H1 (cell line): ENCODE results near the gene DNAL4. TPM values are rescaled to one million over a fixed set of nuclear protein-coding genes. Genes with fewer than 3 reads are reported as not detected.
A peak's percentile ranks its signal among the peaks of the same experiment; 100 is the strongest.

Source experiments
- CTCF ChIA-PET: fragments of 300-600 bp; sonication (Branson Sonifier 250); formaldehyde crosslinking; loops from one replicate; lab custom pipeline; 2021; ENCODE audit not compliant: partially characterized antibody; lab: Charles Lee
- POLR2A ChIA-PET: fragments of 300-600 bp; sonication (Branson Sonifier 250); formaldehyde crosslinking; loops from one replicate; lab custom pipeline; 2021; ENCODE audit warnings: inconsistent platforms; ENCODE audit not compliant: partially characterized antibody; lab: Charles Lee
- DNase-seq, 2 experiments: peaks; one replicate each; pipeline versions ENCODE4 v3.0.0 to v3.0.0-alpha.2; 2010 to 2022; ENCODE audit warnings: low spot score in 2 of 2, low read depth in 1 of 2, mixed read lengths in 1 of 2
- FAIRE-seq: peaks from 2 replicates; lab custom pipeline; 2011; peaks lifted over from hg19 to GRCh38; lab: Jason Lieb, UNC
- H2AFZ ChIP-seq: 2 replicates; pipeline ENCODE4 v1.8.1; 2012; ENCODE audit warnings: low read length, inconsistent platforms
- H2AK5ac ChIP-seq: 2 replicates; pipeline ENCODE4 v1.6.1; 2013; ENCODE audit warnings: low read depth, low read length
- H2BK120ac ChIP-seq: replicated peaks from 2 replicates; pipeline ENCODE3; 2013; ENCODE audit warnings: low read depth, low read length, inconsistent platforms
- H2BK12ac ChIP-seq: 2 replicates; pipeline ENCODE4 v1.6.1; 2013; ENCODE audit warnings: low read depth, low read length
- H2BK15ac ChIP-seq: 2 replicates; pipeline ENCODE4 v1.6.1; 2013; ENCODE audit warnings: low read length
- H2BK20ac ChIP-seq: 2 replicates; pipeline ENCODE4 v1.6.1; 2013; ENCODE audit warnings: low read length
- H2BK5ac ChIP-seq: 2 replicates; pipeline ENCODE4 v1.6.1; 2013; ENCODE audit warnings: low read depth, low read length
- H3K14ac ChIP-seq: 2 replicates; pipeline ENCODE4 v1.6.1; 2013; ENCODE audit warnings: inconsistent platforms; ENCODE audit not compliant: insufficient read length
- H3K18ac ChIP-seq: 2 replicates; pipeline ENCODE4 v1.6.1; 2013; ENCODE audit warnings: low read length; ENCODE audit errors: extremely low read depth
- H3K23ac ChIP-seq: 2 replicates; pipeline ENCODE4 v1.6.1; 2013; ENCODE audit warnings: inconsistent platforms; ENCODE audit not compliant: insufficient read length
- H3K23me2 ChIP-seq: 2 replicates; pipeline ENCODE4 v1.6.1; 2013; ENCODE audit warnings: low read depth, low read length
- H3K27ac ChIP-seq: 2 replicates; pipeline ENCODE4 v1.6.1; 2011; ENCODE audit warnings: low read depth, low read length, inconsistent platforms
- H3K27me3 ChIP-seq, 4 experiments: replicated peaks in 1 of 4; 1 replicate in 1 of 4; 2 replicates in 3 of 4; pipeline versions ENCODE4 v1.6.1 to v1.8.1; 2011 to 2013; ENCODE audit warnings: low read length in 3 of 4, mild to moderate bottlenecking in 3 of 4, inconsistent platforms in 2 of 4, mixed read lengths in 2 of 4, moderate library complexity in 1 of 4; ENCODE audit not compliant: control insufficient read depth in 3 of 4, insufficient read depth in 3 of 4; ENCODE audit errors: extremely low read depth in 1 of 4
- H3K36me3 ChIP-seq, 4 experiments: 2 replicates each; pipeline versions ENCODE4 v1.6.1 to v1.8.1; 2011 to 2013; ENCODE audit warnings: mild to moderate bottlenecking in 4 of 4, low read length in 3 of 4, moderate library complexity in 2 of 4, control low read depth in 1 of 4, inconsistent platforms in 1 of 4; ENCODE audit not compliant: insufficient read depth in 4 of 4, control insufficient read depth in 2 of 4
- H3K4ac ChIP-seq: replicated peaks from 2 replicates; pipeline ENCODE3; 2013; ENCODE audit warnings: low read length, low read depth, mixed read lengths, inconsistent platforms; ENCODE audit not compliant: insufficient read length
- H3K4me1 ChIP-seq, 4 experiments: replicated peaks in 1 of 4; 1 replicate in 1 of 4; 2 replicates in 3 of 4; pipeline versions ENCODE4 v1.6.1 to v1.8.1; 2011 to 2013; ENCODE audit warnings: low read length in 3 of 4, inconsistent platforms in 2 of 4, mixed read lengths in 1 of 4; ENCODE audit not compliant: insufficient read depth in 4 of 4, control insufficient read depth in 3 of 4
- H3K4me2 ChIP-seq, 2 experiments: 2 replicates each; pipeline versions ENCODE4 v1.6.1 to v1.8.1; 2011 to 2013; ENCODE audit warnings: low read depth in 2 of 2, low read length in 2 of 2, control low read depth in 1 of 2, inconsistent platforms in 1 of 2, mild to moderate bottlenecking in 1 of 2; ENCODE audit not compliant: insufficient read depth in 1 of 2
- H3K4me3 ChIP-seq, 4 experiments: fragments of 200-600, 300-600 bp in 1 of 4; sonication (generic), shearing (Covaris generic), sonication (Bioruptor Twin) in 1 of 4; 2 replicates each; pipeline versions ENCODE4 v1.5.1 to v1.8.1; 2011 to 2016; ENCODE audit warnings: low read length in 4 of 4, low read depth in 3 of 4, control low read depth in 2 of 4, inconsistent platforms in 2 of 4, mild to moderate bottlenecking in 2 of 4, mixed read lengths in 1 of 4, moderate library complexity in 1 of 4; ENCODE audit not compliant: insufficient read depth in 2 of 4; ENCODE audit errors: extremely low read depth in 1 of 4
- H3K56ac ChIP-seq: replicated peaks from 2 replicates; pipeline ENCODE3; 2013; ENCODE audit warnings: low read depth, mild to moderate bottlenecking, mixed read lengths, low read length, inconsistent platforms; ENCODE audit not compliant: insufficient read length
- H3K79me1 ChIP-seq: 2 replicates; pipeline ENCODE4 v1.6.1; 2013; ENCODE audit warnings: low read depth, low read length, control low read depth
- H3K79me2 ChIP-seq, 2 experiments: 2 replicates each; pipeline versions ENCODE4 v1.6.1 to v1.8.1; 2012 to 2013; ENCODE audit warnings: low read length in 2 of 2, mild to moderate bottlenecking in 2 of 2, inconsistent platforms in 1 of 2; ENCODE audit not compliant: insufficient read depth in 2 of 2, control insufficient read depth in 1 of 2
- H3K9ac ChIP-seq, 4 experiments: replicated peaks in 1 of 4; 1 replicate in 1 of 4; 2 replicates in 3 of 4; pipeline versions ENCODE4 v1.6.1 to v1.8.1; 2011 to 2013; ENCODE audit warnings: low read depth in 3 of 4, low read length in 3 of 4, control low read depth in 2 of 4, mild to moderate bottlenecking in 2 of 4, moderate library complexity in 2 of 4, inconsistent platforms in 1 of 4; ENCODE audit errors: extremely low read depth in 1 of 4
- H3K9me3 ChIP-seq, 2 experiments: 2 replicates each; pipeline versions ENCODE4 v1.6.1 to v1.8.1; 2012 to 2013; ENCODE audit warnings: mild to moderate bottlenecking in 2 of 2, moderate library complexity in 2 of 2, control low read depth in 1 of 2, inconsistent platforms in 1 of 2, low read depth in 1 of 2, low read length in 1 of 2, mixed read lengths in 1 of 2; ENCODE audit not compliant: insufficient read depth in 2 of 2
- H4K20me1 ChIP-seq, 2 experiments: replicated peaks in 1 of 2; 2 replicates each; pipeline versions ENCODE3 to v1.8.1; 2011 to 2013; ENCODE audit warnings: inconsistent platforms in 2 of 2, low read length in 2 of 2, mild to moderate bottlenecking in 1 of 2; ENCODE audit not compliant: insufficient read depth in 2 of 2, control insufficient read depth in 1 of 2
- H4K5ac ChIP-seq: 2 replicates; pipeline ENCODE4 v1.6.1; 2013; ENCODE audit warnings: low read length, low read depth, mixed read lengths, inconsistent platforms; ENCODE audit not compliant: insufficient read length
- H4K8ac ChIP-seq: 2 replicates; pipeline ENCODE4 v1.8.0; 2013; ENCODE audit warnings: mild to moderate bottlenecking, moderate library complexity, low read length, inconsistent platforms; ENCODE audit not compliant: insufficient read depth; ENCODE audit errors: extremely low read depth
- H4K91ac ChIP-seq: replicated peaks from 2 replicates; pipeline ENCODE3; 2013; ENCODE audit warnings: low read length, mixed read lengths, inconsistent platforms; ENCODE audit not compliant: insufficient read length
- CBX5 ChIP-seq: fragments of 300-800, 300-1000 bp; sonication (generic); IDR thresholded peaks from 2 replicates; pipeline ENCODE4 v1.7.1; 2016; ENCODE audit warnings: antibody characterized with exemption, low read length, low read depth
- CBX8 ChIP-seq: fragments of 300-800, 300-1000 bp; sonication (generic); IDR thresholded peaks from 2 replicates; pipeline ENCODE4 v1.7.1; 2016; ENCODE audit warnings: low read depth, low read length, borderline replicate concordance
- EGR1 ChIP-seq: IDR thresholded peaks from 2 replicates; pipeline ENCODE4 v1.6.1; 2011; ENCODE audit warnings: low read depth, low read length, borderline replicate concordance
- KDM1A ChIP-seq: fragments of 200-600, 300-600 bp; sonication (generic); IDR thresholded peaks from 2 replicates; pipeline ENCODE4 v1.7.1; 2016; ENCODE audit warnings: mild to moderate bottlenecking, low read length, borderline replicate concordance
- KDM5A ChIP-seq: fragments of 200-600 bp; IDR thresholded peaks from 2 replicates; pipeline ENCODE4 v1.7.1; 2012; ENCODE audit warnings: mild to moderate bottlenecking, low read length, inconsistent platforms, mixed read lengths
- NANOG ChIP-seq: IDR thresholded peaks from 2 replicates; pipeline ENCODE4 v1.6.1; 2011; ENCODE audit warnings: low read length, low read depth, mild to moderate bottlenecking, inconsistent platforms; ENCODE audit not compliant: insufficient read depth, poor library complexity, severe bottlenecking
- NRF1 ChIP-seq: IDR thresholded peaks from 2 replicates; pipeline ENCODE4 v1.6.1; 2011; ENCODE audit warnings: mild to moderate bottlenecking, low read depth, low read length, improper control_type of control experiment
- POLR2AphosphoS5 ChIP-seq: IDR thresholded peaks from 2 replicates; pipeline ENCODE4 v1.6.1; 2011; ENCODE audit warnings: low read depth, low read length
- RFX5 ChIP-seq: IDR thresholded peaks from 2 replicates; pipeline ENCODE4 v1.6.1; 2011; ENCODE audit warnings: low read depth, low read length, improper control_type of control experiment, borderline replicate concordance
- SIRT6 ChIP-seq: IDR thresholded peaks from one replicate; pipeline ENCODE4 v1.7.1; 2012; ENCODE audit warnings: low read length, inconsistent platforms
- TBP ChIP-seq: IDR thresholded peaks from 2 replicates; pipeline ENCODE4 v1.6.1; 2011; ENCODE audit warnings: low read depth, low read length, improper control_type of control experiment
- ZNF274 ChIP-seq: IDR thresholded peaks from 2 replicates; pipeline ENCODE4 v1.7.0; 2012; ENCODE audit warnings: low read length, borderline replicate concordance; ENCODE audit errors: extremely low read depth
- WGBS, 2 experiments: shearing (Covaris generic) in 1 of 2; methylation state at CpG; one replicate each; pipeline versions ENCODE4 v1.1.6 to v1.1.7; 2013 to 2015; ENCODE audit warnings: low lambda C conversion rate in 2 of 2, mixed read lengths in 2 of 2, inconsistent platforms in 1 of 2, low coverage in 1 of 2, missing lambda C conversion rate in 1 of 2; ENCODE audit not compliant: insufficient replicate concordance in 2 of 2, insufficient coverage in 1 of 2, insufficient read length in 1 of 2; ENCODE audit errors: extremely low coverage in 1 of 2, missing lambda C conversion rate in 1 of 2; 5-methylcytosine and 5-hydroxymethylcytosine counted together
- polyA plus RNA-seq, 7 experiments: library from polyadenylated mRNA; depleted of rRNA in 3 of 7; stranded (reverse) in 5 of 7; unstranded in 2 of 7; fragments of >200 nt in 5 of 7; fragments of 200-250 nt in 2 of 7; gene quantifications; 1 replicate in 5 of 7; 2 replicates in 1 of 7; 4 replicates in 1 of 7; pipeline versions ENCODE4 v1.2.1 to v1.2.3, GENCODE V29; 2011 to 2013; ENCODE audit warnings: missing spikeins in 2 of 7, mixed read lengths in 2 of 7
- total RNA-seq: library from RNA; stranded (reverse); fragmentation: NEBNext Ultra II Directional; extraction: Animal tissue kit (Norgen Biotek cat#: 25700); gene quantifications from 2 replicates; pipeline ENCODE4 v1.2.1, GENCODE V29; 2021

DNAL4 gene
- total and polyA plus RNA-seq, 2 of the 8 experiments (the other 6 are each of a cell fraction or from before 2014, with no cell fraction given): 8.8 to 14.0 TPM

DNA sequence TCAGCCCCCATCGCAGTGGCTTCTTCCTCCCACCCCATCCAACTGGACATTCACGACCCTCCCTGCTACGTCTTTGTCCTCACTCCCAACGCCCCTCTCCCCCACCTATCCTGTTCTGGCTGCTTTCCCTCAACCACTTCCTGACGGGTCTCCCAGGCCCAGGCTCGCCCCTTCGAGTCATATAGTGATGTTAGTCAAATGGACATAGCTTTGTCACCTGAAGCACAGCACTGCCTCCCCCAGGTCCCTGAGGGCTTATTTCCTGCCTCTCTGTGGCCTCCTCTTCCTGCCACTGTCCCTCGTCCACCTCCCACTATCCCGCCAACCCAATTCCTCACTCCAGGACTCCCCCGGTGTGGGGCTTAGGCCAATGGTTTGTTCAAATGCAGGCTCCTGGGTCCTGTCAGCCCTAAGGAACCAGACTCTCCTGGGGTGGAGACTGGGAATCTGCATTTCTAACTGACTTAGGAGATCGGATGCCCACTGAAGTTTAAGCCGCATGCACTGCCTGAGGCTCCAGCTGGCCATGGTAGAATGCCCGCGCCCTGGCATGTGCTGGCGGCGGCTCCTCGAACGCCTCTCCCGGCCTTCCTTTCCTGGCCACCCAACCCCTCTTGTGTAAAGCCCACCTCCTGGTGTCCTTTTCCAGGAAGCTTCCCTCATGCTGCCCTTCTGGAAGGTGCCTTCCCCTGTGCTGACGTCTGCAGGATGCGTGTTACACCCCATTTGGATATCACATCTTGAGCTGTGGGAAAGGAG is 56.5 kb downstream of the DNAL4 start:
- Histone ChIP-seq H3K9ac (no peak overlapping the region), H3K27ac (no peak overlapping the region), H3K23ac (no peak overlapping the region), H2AFZ (no peak overlapping the region), H3K9me3 (no peaks in the 10 kb centered on the region), H3K56ac (no peak overlapping the region), H3K36me3 (peaks cover 7 to 14% (median 9%) of the 10 kb centered on the region in 4 experiments; a peak in 6 of 8 replicates), H3K4me3 (no peak overlapping the region), H4K20me1 (peaks cover 0 to 9% of the 10 kb centered on the region in 2 experiments), H4K8ac (no peak overlapping the region), H3K4me1 (no peaks in the 10 kb centered on the region), H4K91ac (no peak overlapping the region), H3K14ac (no peak overlapping the region), H2AK5ac (no peak overlapping the region), H3K4ac (no peak overlapping the region), H3K27me3 (no peaks in the 10 kb centered on the region), H3K18ac (no peak overlapping the region), H2BK12ac (peak overlapping the region; percentile 27; the same call in 1 of the 2 replicates), H3K79me2 (no peaks in the 10 kb centered on the region), H3K4me2 (no peak overlapping the region), H2BK120ac (no peak overlapping the region), H3K79me1 (no peaks in the 10 kb centered on the region), H2BK5ac (no peak overlapping the region), H4K5ac (no peak overlapping the region), H2BK20ac (no peak overlapping the region), H3K23me2 (no peaks in the 10 kb centered on the region), H2BK15ac (no peak overlapping the region)
- FAIRE-seq (no peak), DNase-seq (no peak)
- TF ChIP-seq NRF1 (no peak), EGR1 (no peak), ZNF274 (no peak), TBP (no peak), SIRT6 (no peak), CBX8 (no peak), POLR2AphosphoS5 (no peak; the same call in 1 of the 2 replicates), NANOG (no peak), KDM1A (no peak), CBX5 (no peak), RFX5 (no peak), KDM5A (no peak)
- ChIA-PET CTCF (interaction anchor here (8.0 to 11.1 kb wide), 3 partner anchors 11 to 27 kb away, joined by 95 to 124 read pairs (median 116); no protein-coding TSS in a partner anchor), POLR2A (interaction anchor here (0.7 to 13.2 kb wide), 5 partner anchors 11 to 114 kb away, joined by 3 to 112 read pairs (median 3); no protein-coding TSS in a partner anchor)
- 84% methylated on average over 21 of the region's 21 CpGs; no CpG with 5 or more reads in 1 of the 2 experiments for WGBS, 2 experiments
